GM21423 (cell line): Measurements from ENCODE around the gene STEEP1.
"Not testable (repeated sequence)": the region's sequence is repeated elsewhere in the genome, so short reads cannot be mapped to it uniquely, and the experiment has no call there.

ENCODE experiments used
- ATAC-seq: cut with Tn5 transposase; IDR thresholded peaks from one replicate; pipeline ENCODE4 v1.9.1; 2021; ENCODE audit warnings: mild to moderate bottlenecking, moderate library complexity; ENCODE audit not compliant: unreplicated experiment

The STEEP1 gene

DNA sequence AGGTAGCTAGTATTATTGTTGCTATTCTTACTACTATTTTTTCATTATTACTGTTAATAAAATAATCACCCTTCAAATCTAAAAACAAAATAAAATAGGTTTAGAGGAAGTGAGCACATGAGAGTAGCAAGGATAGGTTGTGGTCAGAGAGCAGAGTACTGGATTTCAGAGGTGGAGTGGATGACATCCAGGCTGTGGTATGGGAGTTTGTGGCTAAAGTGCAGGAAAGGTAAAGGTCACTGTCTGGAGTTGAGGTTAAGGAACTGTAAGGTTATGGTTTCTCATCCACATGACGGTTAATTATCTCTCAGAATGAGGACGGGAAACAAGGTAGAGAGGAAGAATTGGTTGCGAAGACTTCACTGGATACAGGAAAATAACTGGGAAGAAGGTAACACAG lies 27.7 kb downstream of the STEEP1 start:
- no peak for ATAC-seq

DNA sequence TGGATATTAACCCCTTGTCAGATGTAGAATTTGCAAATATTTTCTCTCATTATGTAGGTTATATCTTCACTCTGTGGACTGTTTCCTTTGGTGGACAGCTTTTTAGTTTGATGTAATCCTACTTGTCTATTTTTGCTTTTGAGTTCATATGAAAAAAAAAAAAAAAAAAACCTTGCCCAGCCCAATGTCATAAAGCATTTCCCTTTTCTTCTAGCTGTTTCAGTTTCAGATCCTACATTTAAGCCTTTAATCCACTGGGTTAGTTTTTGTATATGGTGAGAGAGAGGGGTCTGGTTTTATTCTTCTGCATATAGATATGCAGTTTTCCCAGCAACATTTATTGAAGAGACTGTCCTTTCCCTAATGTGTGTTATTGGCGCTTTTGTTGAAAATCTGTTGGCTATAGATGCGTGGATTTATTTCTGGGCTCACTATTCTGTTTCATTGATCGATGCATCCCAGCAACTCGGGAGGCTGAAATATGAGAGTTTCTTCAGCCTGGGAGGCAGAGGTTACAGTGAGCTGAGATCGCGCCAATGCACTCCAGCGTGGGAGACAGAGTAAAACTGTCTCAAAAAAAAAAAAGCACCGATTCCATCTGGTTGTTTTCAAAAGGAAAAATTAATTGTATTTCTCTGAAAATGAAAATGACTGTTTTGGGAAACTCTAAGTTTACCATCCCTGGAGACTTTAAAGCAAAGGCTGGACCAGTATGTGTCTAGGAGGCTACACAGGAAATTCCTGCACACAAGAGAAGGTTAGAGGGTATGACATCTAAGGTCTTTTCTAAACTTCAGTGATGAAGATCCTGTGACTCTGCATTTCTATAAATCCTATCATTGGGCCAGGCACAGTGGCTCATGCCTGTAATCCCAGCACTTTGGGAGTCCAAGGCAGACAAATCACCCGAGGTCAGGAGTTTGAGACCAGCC lies 35.6 kb downstream of the STEEP1 start:
- ATAC-seq, result no peak

DNA sequence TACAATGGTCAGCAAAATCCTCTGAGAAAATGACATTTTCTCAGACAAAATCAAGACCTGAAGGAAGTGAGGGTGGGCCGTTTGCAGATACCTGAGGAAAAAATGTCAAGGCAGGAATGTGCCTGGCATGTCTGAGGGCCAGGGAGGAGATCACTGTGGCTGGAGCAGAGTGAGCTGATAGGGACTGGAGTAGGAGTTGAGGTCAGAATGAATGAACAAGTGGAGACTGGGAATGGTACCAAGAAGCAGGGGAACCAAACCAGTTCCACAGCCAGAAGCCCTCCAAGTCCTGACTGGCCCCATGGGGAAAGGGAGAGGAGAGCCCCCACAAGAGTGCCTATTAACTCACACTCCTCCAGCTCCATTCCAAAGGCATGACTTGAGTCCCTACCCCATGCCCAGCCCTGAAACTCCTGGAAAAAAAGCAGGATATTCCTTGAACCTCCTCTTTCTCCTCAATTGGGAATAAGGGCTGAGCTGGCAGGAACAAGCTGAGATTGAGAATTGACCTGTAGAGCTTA lies 41.5 kb downstream of the STEEP1 start:
- no peak for ATAC-seq

DNA sequence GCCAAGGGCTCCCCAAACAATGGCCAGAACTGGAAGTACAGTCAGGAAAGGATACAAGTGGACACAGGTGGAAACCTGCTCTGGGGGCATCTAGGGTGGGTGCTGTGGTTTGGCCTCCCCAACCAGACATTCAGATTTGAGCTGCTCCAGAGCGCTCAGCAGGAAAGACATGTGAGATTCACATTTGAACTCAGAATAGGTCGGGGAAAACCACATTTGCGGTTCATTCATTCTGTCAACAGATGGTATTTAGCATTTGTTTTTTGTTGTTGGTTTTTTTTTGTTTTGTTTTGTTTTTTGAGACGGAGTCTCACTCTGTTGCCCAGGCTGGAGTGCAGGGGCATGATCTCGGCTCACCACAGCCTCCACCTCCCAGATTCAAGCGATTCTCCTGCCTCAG lies 44.0 kb downstream of the STEEP1 start:
- ATAC-seq, result no peak

DNA sequence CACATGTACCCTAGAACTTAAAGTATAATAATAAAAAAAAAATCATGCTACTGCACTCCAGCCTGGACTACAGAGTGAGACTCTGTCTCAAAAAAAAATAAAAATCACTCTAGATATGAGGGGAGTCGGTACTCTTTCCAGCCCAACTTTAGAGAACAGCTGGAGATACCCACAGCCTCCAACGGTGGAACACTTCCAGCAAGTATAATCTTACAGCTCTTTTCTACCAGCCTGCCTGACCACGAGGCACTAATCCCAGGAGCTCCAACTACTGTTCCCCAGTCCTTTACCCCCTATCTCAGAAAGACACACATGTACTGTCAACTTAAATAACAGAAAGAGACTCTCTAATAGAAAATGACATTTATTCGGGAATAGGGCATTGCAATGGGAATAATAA lies 46.8 kb downstream of the STEEP1 start:
- no peak for ATAC-seq

DNA sequence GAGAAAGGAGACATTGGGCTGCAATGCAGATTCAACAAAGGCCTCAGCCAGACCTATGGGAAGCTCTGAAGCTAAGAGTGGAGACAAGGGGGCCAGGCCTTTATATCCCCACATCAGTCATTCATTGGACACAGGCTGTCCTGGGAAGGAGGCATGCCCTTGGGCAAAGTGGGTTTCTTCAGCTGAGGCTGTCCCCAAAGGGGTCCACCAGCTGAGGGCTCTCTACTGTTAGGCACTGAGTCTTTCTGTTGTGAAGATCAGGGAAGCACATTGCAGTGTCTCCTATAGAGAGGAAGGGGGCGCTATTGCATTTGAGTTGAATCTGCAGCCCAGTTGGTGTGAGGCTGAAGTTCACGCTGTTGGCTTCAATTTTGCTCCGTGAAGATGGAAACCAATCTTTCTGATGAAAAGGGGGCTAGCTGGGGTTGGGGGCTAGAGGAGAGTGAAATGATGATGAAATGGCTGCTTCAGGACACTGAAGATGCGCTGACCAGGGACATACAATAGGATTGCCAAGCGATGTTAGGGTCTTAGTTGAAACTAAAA lies 49.0 kb downstream of the STEEP1 start:
- ATAC-seq, result no peak

DNA sequence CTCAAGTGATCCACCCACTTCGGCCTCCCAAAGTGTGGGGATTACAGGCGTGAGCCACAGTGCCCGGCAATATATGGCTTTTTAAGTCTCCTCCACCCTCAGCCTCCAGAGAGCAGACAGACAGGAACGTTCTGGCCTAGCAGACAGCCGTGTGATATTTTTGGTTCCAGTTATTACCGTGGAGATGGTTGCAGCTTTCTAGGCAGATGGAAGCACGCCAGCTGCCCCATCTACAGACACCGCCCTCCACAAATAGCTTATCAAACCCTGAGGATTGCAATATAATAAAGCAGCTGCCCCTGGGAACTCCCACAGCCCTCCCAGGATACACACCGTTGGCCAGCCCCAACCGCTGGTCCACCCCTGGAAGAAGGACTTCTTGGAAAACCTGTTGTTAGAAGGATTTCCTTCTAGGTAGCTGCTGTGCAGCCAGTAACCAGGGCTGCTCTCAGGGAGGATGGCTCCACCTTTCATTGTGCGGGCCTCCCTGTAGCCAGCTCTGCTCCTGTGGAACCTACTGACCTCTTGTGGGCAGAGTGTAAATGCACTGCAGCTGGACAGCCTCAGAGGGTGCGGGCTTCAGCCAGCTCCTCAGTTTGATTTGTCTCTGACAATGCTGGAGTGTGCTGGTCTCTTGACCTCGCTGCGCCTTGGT lies 52.9 kb downstream of the STEEP1 start:
- no peak for ATAC-seq

DNA sequence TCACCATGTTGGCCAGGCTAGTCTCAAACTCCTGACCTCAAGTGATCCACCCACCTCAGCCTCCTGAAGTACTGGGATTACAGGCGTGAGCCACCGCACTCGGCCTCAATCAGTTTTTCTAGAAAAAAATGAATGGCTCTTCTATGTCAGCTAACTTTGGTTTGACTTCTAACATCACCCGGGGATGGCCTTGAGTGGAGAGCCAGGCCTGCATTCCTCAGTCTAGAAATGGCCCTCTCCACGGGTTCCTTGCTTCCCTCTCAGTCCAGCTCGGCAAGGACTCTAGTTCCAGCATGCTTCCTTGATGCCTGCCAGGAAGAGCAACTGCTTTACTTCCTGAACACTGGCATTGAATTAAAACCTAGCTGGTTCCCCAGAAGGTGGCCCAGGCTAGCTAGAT lies 58.0 kb downstream of the STEEP1 start:
- no peak for ATAC-seq

DNA sequence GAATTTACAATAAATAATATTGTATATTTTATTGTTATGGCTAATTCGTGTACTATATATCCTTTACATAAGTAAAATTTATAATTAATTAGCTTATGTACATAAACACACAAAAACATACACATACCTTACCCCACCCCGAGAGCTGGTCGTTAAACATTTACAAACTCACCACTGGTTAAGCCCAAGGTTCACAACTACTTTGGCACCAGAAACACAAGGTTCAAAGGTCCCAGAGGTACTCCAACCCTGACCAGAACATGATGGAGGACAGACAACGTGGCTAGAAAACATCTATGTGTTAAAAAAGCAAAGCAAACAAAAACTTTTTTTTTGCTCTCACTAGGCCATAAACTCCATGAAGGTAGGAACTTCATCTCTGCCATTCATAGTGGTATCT lies 59.3 kb downstream of the STEEP1 start:
- ATAC-seq, result no peak

DNA sequence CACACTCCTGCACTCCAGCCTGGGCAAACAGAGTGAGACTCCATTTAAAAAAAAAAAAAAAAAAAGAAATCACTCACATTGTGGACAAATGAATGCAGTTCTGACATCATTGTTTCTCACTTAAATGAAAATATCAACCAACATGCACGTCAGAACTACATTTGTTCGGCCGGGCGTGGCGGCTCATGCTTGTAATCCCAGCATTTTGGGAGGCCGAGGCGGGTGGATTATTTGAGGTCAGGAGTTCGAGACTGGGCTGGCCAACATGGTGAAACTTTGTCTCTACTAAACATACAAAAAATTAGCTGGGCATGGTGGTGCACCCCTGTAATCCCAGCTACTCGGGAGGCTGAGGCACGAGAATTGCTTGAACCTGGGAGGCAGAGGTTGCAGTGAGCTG lies 60.1 kb downstream of the STEEP1 start:
- not testable (repeated sequence) for ATAC-seq

DNA sequence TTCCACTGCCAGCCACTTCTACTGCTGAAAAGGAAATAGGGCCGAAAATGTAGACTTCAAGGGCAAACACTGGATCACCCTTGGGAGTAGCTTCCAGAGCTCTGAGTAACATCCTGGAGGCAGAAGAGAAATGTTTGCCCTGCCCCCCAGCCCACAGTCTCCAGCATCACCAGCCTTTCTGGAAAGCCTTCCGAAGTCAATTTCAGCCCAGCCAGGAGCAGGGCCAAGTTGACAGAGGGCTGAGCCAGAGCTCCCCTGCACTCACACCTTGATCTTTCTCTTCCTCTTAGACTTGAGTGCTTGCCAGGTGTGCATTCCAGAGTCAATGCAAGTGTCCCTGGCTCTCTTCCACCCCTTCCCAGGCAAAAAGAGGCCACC lies 61.7 kb downstream of the STEEP1 start:
- ATAC-seq, result no peak

DNA sequence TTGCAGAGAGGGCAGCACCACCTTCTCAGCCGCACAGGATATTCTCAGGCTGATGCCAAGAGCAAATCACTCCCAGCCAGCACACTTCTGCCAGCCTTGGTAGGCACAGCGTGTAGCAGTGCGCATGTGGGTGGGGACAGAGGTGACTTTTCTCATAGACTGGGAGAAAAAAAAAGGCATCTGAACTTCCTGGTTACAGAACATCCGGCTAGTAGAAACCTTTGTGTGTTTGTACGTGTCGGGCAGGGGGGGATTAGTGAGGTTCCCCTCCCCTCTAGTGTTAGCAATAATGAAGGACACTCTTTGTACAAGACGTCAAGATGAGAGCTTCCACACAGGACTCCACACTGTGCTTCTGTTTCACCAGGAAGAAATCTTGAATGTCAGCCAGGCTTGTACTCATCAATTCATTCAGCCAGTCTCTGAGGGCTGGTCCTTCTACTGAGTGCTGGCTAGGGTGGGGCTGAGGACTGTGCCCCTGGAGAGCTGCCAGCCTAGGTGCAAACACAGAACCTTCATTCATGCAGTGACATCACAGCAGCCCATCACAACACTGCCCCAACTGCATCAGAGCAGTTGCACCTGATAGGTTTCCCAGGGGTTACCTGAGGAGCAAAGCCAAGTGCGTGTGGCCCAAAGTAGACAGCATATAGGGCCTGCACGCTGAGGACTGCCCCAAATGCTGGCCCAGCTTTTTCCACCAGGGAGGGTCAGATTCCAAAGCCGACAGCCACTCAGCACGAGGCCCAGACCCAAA lies 62.3 kb downstream of the STEEP1 start:
- ATAC-seq, result no peak

DNA sequence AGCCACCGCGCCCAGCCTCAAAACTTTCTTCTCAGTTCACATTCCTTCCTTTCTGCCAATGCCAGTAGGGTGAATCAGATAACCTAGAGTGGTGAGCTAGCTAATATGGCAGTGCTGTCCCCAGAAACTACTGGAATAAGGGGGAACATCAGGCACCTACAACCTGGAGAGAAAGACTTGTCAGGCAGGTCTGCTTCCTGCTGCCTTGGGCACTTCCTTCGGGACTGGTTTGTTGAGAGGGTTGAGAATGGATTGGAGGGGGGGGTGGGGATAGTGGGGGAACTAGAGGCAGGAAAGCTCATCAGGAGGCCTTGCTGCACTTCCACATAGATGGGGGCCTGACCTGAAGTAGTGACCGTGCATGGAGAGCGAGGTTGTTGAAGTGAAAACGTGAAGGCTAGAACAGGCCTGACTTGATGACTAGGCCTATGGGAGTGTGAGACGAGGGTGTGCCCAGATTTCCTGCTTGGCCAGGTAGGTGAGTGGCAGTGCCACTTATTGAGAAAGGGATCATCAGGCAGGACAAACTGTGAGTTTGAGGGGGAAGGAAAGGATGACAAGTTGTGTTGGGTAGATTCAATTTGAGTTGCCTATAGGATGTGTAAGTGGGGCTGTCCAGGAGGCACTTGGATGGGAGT lies 63.6 kb downstream of the STEEP1 start:
- ATAC-seq, result no peak

DNA sequence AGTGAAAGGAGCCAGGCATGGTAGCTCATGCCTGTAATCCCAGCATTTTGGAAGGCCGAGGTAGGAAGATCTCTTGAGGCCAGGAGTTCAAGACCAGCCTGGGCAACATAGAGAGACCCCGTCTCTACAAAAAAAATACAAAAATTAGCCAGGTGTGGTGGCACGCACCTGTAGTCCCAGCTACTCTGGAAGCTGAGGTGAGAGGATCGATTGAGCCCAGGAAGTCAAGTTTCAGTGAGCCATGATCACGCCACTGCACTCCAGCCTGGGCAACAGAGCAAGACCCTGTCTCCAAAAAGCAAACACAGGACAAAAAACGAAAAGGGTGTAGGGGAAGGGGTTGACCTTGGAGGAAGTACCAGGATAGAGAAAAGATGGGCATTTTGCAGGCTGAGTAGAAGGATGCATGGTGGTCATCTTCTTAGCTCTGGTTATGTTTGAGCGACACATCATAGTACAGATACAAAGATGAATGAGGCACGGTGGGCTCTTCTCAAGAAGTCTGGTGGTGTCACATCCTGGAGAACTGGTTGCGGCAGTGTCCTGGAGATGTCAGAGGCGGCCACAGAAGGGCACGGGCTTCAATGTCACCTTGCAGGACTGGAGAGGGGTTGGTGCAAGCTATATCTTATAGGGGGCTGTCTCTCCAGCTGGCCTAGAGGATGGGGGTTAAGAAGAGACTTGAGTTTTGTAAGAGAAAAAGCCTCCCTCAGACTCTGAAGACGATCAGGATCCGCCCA lies 65.0 kb downstream of the STEEP1 start:
- ATAC-seq, result no peak

DNA sequence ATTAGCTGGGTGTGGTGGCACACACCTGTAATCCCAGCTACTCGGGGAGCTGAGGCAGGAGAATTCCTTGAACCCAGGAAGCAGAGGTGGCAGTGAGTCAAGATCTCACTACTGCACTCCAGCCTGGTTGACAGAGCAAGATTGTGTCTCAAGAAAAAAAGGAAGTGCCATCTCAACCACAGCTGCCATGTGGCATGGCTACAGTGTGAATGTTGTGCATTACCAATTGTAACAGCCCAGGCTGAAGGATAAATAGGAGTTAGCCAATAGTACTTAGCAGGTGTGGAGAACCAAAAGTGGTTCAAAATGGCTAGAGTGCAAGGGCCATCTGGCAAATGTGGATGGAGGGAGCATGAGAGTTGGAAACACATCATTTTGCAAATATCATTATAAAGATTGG lies 68.0 kb downstream of the STEEP1 start:
- no peak for ATAC-seq

DNA sequence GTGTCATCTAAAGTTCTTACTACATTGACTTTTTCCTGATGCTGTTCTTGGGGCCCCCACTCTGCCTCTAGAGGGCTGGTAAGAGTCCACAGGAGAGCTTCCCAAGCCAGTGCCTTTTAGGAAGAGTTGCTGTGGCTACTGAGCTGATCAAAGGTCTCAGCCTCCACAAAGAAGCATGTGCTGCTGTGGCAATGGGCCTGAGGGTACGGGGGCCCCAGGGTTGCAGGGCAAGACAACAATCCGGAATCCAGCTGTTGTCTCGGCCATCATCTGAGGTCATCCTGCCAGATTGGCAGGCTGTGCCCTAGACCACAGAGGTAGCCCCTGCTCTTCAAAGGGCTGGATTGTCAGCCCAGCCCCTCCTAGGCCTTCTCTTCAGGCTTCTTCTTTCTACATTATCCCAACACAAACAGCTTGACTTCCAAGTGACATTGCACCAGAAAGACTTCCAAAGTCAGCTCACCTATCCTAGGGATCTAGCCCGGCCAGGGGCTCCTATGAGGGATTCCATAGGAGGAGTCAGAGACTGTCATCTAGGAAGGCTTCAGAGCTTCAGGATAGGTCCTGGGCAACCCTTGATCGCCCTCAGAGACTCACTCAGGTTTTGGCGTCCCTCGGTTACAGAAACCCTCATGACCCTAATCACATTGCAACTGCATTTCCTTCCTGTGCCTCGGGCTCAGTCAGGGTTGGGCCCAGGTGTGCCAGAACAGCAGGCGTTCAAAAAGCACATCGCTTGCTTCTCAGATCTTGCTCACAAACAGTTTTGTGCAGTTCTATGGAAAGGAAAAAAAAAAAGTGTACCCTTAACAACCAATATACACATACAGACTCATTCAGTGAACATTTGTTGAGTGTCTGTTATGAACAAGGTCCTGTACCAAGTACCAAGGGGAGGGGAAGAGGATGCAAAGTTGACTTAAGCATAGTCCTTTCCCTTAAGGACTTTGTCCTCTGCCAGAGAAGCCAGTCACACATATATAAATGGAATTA lies 69.2 kb downstream of the STEEP1 start:
- no peak for ATAC-seq

DNA sequence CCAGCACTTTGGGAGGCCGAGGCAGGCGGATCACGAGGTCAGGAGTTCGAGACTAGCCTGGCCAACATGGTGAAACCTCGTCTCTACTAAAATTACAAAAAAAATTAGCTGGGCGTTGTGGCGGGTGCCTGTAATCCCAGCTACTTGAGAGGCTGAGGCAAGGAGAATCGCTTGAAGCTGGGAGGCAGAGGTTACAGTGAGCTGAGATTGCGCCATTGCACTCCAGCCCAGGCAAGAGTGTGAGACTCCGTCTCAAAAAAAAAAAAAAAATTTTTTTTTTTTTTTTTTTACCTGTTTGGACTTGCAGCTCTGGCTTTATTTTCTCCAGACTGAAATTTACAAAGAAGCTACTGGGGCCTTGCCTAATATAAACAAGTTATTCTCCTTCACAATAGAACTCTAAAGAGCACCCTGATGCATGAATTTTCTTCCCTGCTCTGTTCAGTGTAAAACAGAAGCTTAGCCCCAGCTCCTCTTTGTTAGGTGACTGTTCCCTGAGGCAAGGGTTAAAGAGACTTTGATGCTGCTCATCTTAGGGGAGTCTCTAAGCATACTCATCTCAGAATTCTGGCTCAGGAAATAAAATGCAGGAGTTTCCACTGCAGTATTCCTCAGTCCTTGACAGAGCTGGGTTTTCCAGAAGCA lies 71.2 kb downstream of the STEEP1 start:
- not testable (repeated sequence) for ATAC-seq

DNA sequence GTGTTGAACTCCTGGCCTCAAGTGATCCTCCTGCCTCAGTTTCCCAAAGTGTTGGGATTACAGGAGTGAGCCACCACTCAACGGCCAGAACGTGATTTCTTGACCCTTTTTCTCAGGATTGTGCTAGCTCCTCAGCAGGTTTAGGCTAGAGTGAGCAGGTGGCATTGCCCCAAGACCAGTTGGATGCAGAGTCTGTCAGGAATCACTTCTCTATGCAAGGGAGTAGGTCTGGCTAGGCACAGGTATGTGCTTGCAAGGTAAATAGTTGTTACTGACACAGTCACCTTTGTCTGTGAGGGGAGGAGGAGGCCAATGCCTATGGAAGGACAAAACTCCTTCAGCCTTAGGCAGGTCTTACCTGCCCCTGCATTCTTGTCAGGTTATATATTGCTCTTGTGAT lies 72.7 kb downstream of the STEEP1 start:
- ATAC-seq, result no peak
